Astrocyte (in vitro differentiated cells and primary cell): Measurements from ENCODE around the gene IL2RA. TPM values are rescaled to one million over a fixed set of nuclear protein-coding genes. Genes with fewer than 3 reads are reported as not detected.

Source experiments
- DNase-seq: peaks from one replicate; pipeline ENCODE4 v3.0.0-alpha.2; 2010; ENCODE audit warnings: low read depth
- FAIRE-seq: peaks from 2 replicates; lab custom pipeline; 2011; peaks lifted over from hg19 to GRCh38; lab: Jason Lieb, UNC
- H2AFZ ChIP-seq: 2 replicates; pipeline ENCODE4 v1.6.0; 2012; ENCODE audit warnings: low read depth, low read length, inconsistent platforms
- H3K27ac ChIP-seq: 2 replicates; pipeline ENCODE4 v1.5.1; 2011; ENCODE audit warnings: low read depth, low read length, inconsistent platforms
- H3K27me3 ChIP-seq: 2 replicates; pipeline ENCODE4 v1.6.0; 2011; ENCODE audit warnings: low read length, inconsistent platforms; ENCODE audit not compliant: insufficient read depth
- H3K36me3 ChIP-seq: 2 replicates; pipeline ENCODE4 v1.5.1; 2011; ENCODE audit warnings: low read length, inconsistent platforms; ENCODE audit not compliant: insufficient read depth
- H3K4me1 ChIP-seq: 2 replicates; pipeline ENCODE4 v1.5.1; 2011; ENCODE audit warnings: low read length, inconsistent platforms; ENCODE audit not compliant: insufficient read depth
- H3K4me2 ChIP-seq: 2 replicates; pipeline ENCODE4 v1.6.0; 2012; ENCODE audit warnings: low read length, inconsistent platforms
- H3K4me3 ChIP-seq: 2 replicates; pipeline ENCODE4 v1.5.1; 2011; ENCODE audit warnings: low read depth, mild to moderate bottlenecking, low read length, inconsistent platforms; ENCODE audit not compliant: insufficient read depth
- H3K79me2 ChIP-seq: 2 replicates; pipeline ENCODE4 v1.6.0; 2012; ENCODE audit warnings: mild to moderate bottlenecking, low read length, inconsistent platforms; ENCODE audit not compliant: insufficient read depth
- H3K9ac ChIP-seq: 2 replicates; pipeline ENCODE4 v1.6.0; 2012; ENCODE audit warnings: mild to moderate bottlenecking, low read length, inconsistent platforms
- H3K9me3 ChIP-seq: 2 replicates; pipeline ENCODE4 v1.5.1; 2012; ENCODE audit warnings: low read depth, mild to moderate bottlenecking, low read length, inconsistent platforms; ENCODE audit not compliant: insufficient read depth
- H4K20me1 ChIP-seq: 2 replicates; pipeline ENCODE4 v1.6.0; 2012; ENCODE audit warnings: low read length, inconsistent platforms; ENCODE audit not compliant: insufficient read depth
- H3K27ac Mint-ChIP-seq: one replicate; pipeline ENCODE4 v1.8.0; 2021; ENCODE audit warnings: mild to moderate bottlenecking, mixed read lengths; ENCODE audit not compliant: unreplicated experiment
- H3K27me3 Mint-ChIP-seq: one replicate; pipeline ENCODE4 v1.8.0; 2021; ENCODE audit warnings: low read depth, mixed read lengths; ENCODE audit not compliant: unreplicated experiment
- H3K36me3 Mint-ChIP-seq: one replicate; pipeline ENCODE4 v1.8.0; 2021; ENCODE audit warnings: low read depth, mixed read lengths; ENCODE audit not compliant: unreplicated experiment
- H3K4me1 Mint-ChIP-seq: one replicate; pipeline ENCODE4 v1.8.0; 2021; ENCODE audit warnings: low read depth, mixed read lengths; ENCODE audit not compliant: unreplicated experiment
- H3K4me3 Mint-ChIP-seq: one replicate; pipeline ENCODE4 v1.8.0; 2021; ENCODE audit warnings: mild to moderate bottlenecking, moderate library complexity, mixed read lengths; ENCODE audit not compliant: unreplicated experiment
- H3K9me3 Mint-ChIP-seq: one replicate; pipeline ENCODE4 v1.8.0; 2021; ENCODE audit warnings: mild to moderate bottlenecking, mixed read lengths; ENCODE audit not compliant: unreplicated experiment
- CTCF ChIP-seq: IDR thresholded peaks from 2 replicates; pipeline ENCODE4 v1.5.1; 2011; ENCODE audit warnings: low read depth, mild to moderate bottlenecking, inconsistent platforms, low read length, moderate library complexity; ENCODE audit not compliant: insufficient read depth
- EZH2 ChIP-seq: IDR thresholded peaks from 2 replicates; pipeline ENCODE4 v1.6.1; 2012; ENCODE audit warnings: mild to moderate bottlenecking, low read length, inconsistent platforms; ENCODE audit not compliant: insufficient read depth
- total RNA-seq: library from RNA; stranded (reverse); gene quantifications from 2 replicates; pipeline ENCODE4 v1.2.1, GENCODE V29; 2021

IL2RA gene
- total RNA-seq, 1 donor from 2014 or later = not detected

- peak; percentile 80 for DNase-seq
- no peak overlapping the region for H2AFZ ChIP-seq
- H3K27me3 Mint-ChIP-seq = peaks cover 12% of the 10 kb centered on the region
- H3K27ac ChIP-seq = no peak overlapping the region
- H3K27me3 ChIP-seq = no peaks in the 10 kb centered on the region
- no peak overlapping the region for H3K9ac ChIP-seq
- no peak overlapping the region for H3K4me3 Mint-ChIP-seq
- TF ChIP-seq EZH2 (no peak), CTCF (no peak)
- H3K4me3 ChIP-seq = no peak overlapping the region
- no peak overlapping the region for H3K27ac Mint-ChIP-seq
- FAIRE-seq = no peak
- H3K36me3 Mint-ChIP-seq = no peaks in the 10 kb centered on the region
- peaks cover 3% of the 10 kb centered on the region for H3K4me1 Mint-ChIP-seq
- H3K9me3 Mint-ChIP-seq = peaks cover 12% of the 10 kb centered on the region
- H3K79me2 ChIP-seq = no peaks in the 10 kb centered on the region
- H4K20me1 ChIP-seq = no peaks in the 10 kb centered on the region
- peaks cover 8% of the 10 kb centered on the region for H3K9me3 ChIP-seq
- H3K4me1 ChIP-seq = no peaks in the 10 kb centered on the region
- no peak overlapping the region for H3K4me2 ChIP-seq
- no peaks in the 10 kb centered on the region for H3K36me3 ChIP-seq
Observed at GRCh38 chr10:6009150-6009549, 53.0 kb downstream of the IL2RA start.

DNA sequence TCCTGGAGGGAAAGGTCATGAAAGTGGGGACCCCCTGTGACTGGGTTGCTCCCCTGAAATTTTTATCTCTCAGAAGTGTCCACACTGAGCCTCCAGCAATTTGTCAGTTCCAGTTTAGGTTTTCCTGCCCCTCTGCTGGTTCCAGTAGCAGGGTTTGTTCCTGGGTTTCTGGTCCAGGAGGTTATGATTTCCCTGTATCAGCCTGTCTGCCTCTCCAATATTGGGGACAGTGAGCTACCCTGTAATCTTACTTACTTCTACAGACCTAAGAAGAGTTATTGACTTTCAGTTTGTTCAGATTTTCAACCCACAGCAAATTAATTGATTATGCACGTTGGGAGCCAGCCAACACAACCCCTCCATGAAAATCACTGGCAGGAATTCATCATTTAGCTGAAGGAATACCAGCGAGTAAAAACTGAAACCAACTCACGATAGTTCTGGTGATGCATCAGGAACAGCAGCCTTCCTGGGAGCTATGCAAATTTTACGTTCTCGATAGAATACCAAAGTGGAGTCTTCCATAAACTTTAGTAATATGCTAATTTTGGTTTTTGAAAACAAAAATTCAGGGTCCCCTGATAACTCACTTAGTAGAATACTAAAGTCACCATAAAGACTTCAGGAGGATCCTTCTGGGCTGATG is 53.5 kb downstream of the IL2RA start:
- H3K79me2 ChIP-seq = no peaks in the 10 kb centered on the region
- H3K36me3 ChIP-seq = no peaks in the 10 kb centered on the region
- H2AFZ ChIP-seq = no peak overlapping the region
- H3K27ac Mint-ChIP-seq = no peak overlapping the region
- no peaks in the 10 kb centered on the region for H4K20me1 ChIP-seq
- no peak overlapping the region for H3K9ac ChIP-seq
- H3K4me2 ChIP-seq = no peak overlapping the region
- H3K9me3 Mint-ChIP-seq = peaks cover 12% of the 10 kb centered on the region
- no peak overlapping the region for H3K4me3 Mint-ChIP-seq
- TF ChIP-seq CTCF (no peak), EZH2 (no peak)
- H3K27ac ChIP-seq = no peak overlapping the region
- FAIRE-seq (no peak), DNase-seq (peak; percentile 17)
- H3K27me3 Mint-ChIP-seq = peaks cover 12% of the 10 kb centered on the region
- H3K9me3 ChIP-seq = peaks cover 8% of the 10 kb centered on the region
- no peak overlapping the region for H3K4me3 ChIP-seq
- H3K36me3 Mint-ChIP-seq = no peaks in the 10 kb centered on the region
- no peaks in the 10 kb centered on the region for H3K4me1 ChIP-seq
- peaks cover 3% of the 10 kb centered on the region for H3K4me1 Mint-ChIP-seq
- H3K27me3 ChIP-seq = no peaks in the 10 kb centered on the region

- Histone ChIP-seq H3K9ac (no peak overlapping the region), H3K27me3 (no peaks in the 10 kb centered on the region), H3K27ac (no peak overlapping the region), H3K36me3 (no peaks in the 10 kb centered on the region), H4K20me1 (no peaks in the 10 kb centered on the region), H3K4me2 (no peak overlapping the region), H3K9me3 (peaks cover 8% of the 10 kb centered on the region), H3K4me1 (no peaks in the 10 kb centered on the region), H3K4me3 (no peak overlapping the region), H2AFZ (no peak overlapping the region), H3K79me2 (no peaks in the 10 kb centered on the region)
- no peak overlapping the region for H3K4me3 Mint-ChIP-seq
- peaks cover 16% of the 10 kb centered on the region for H3K27me3 Mint-ChIP-seq
- no peaks in the 10 kb centered on the region for H3K36me3 Mint-ChIP-seq
- DNase-seq (no peak), FAIRE-seq (no peak)
- no peak overlapping the region for H3K27ac Mint-ChIP-seq
- no peak for TF ChIP-seq CTCF
- no peak for TF ChIP-seq EZH2
- H3K4me1 Mint-ChIP-seq = peaks cover 3% of the 10 kb centered on the region
- peaks cover 12% of the 10 kb centered on the region for H3K9me3 Mint-ChIP-seq
Observed at GRCh38 chr10:6006991-6007390, 55.2 kb downstream of the IL2RA start.
